Brain microvascular endothelial cell (primary cell): Measurements from ENCODE around the gene IFI16.

Experiments
- DNase-seq: peaks from one replicate; pipeline ENCODE4 v3.0.0-alpha.2; 2020
- H3K27ac ChIP-seq: fragments of 250-450 bp; sonication (Bioruptor Pico); 2 replicates; pipeline ENCODE4 v1.5.1; 2020; ENCODE audit warnings: mild to moderate bottlenecking, moderate library complexity
- H3K27me3 ChIP-seq: fragments of 250-450 bp; sonication (Bioruptor Pico); replicated peaks from 2 replicates; pipeline ENCODE4 v1.5.1; 2020; ENCODE audit warnings: mild to moderate bottlenecking
- H3K36me3 ChIP-seq: fragments of 250-450 bp; sonication (Bioruptor Pico); replicated peaks from 2 replicates; pipeline ENCODE4 v1.5.1; 2020; ENCODE audit warnings: mild to moderate bottlenecking
- H3K4me3 ChIP-seq: 2 replicates; pipeline ENCODE4 v1.5.1; 2011; ENCODE audit warnings: low read depth, mild to moderate bottlenecking, control low read depth, low read length, moderate library complexity
- in situ Hi-C: cut with HindIII; loops from 2 replicates; pipeline ENCODE4 v1.10.0; 2017; ENCODE audit warnings: low sequenced_read_pairs, low pct_ligation_motif_present
- TF ChIP-seq, protein P1 (sequence below): IDR thresholded peaks from 2 replicates; pipeline ENCODE4 v1.5.1; 2011; ENCODE audit warnings: low read depth, mild to moderate bottlenecking, moderate library complexity, low read length, control low read depth, inconsistent platforms; ENCODE audit errors: missing control alignments

The IFI16 gene

GRCh38 chr1:159067699-159068621 is 58.3 kb downstream of the IFI16 start:
- in situ Hi-C loops: no loop called here
- Histone ChIP-seq H3K27ac (no peak overlapping the region), H3K36me3 (no peaks in the 10 kb centered on the region), H3K4me3 (no peak overlapping the region), H3K27me3 (no peaks in the 10 kb centered on the region)
- TF ChIP-seq, protein P1, sequence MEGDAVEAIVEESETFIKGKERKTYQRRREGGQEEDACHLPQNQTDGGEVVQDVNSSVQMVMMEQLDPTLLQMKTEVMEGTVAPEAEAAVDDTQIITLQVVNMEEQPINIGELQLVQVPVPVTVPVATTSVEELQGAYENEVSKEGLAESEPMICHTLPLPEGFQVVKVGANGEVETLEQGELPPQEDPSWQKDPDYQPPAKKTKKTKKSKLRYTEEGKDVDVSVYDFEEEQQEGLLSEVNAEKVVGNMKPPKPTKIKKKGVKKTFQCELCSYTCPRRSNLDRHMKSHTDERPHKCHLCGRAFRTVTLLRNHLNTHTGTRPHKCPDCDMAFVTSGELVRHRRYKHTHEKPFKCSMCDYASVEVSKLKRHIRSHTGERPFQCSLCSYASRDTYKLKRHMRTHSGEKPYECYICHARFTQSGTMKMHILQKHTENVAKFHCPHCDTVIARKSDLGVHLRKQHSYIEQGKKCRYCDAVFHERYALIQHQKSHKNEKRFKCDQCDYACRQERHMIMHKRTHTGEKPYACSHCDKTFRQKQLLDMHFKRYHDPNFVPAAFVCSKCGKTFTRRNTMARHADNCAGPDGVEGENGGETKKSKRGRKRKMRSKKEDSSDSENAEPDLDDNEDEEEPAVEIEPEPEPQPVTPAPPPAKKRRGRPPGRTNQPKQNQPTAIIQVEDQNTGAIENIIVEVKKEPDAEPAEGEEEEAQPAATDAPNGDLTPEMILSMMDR: no peak
- DNase-seq: no peak

DNA sequence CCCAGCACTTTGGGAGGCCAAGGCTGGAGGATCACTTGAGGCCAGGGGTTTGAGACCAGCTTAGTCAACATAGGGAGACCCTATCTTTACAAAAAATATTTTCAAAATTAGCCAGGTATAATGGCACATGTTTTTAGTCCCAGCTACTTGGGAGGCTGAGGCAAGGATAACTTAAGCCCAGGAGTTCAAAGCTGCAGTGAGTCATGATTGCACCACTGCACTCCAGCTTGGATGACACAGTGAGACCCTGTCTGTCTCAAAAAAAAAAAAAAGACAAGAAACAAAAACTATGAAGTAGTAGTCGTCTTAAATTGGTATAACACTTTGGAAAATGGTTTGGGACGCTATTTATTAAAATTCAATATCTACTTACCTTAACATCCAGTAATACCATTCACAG is 59.2 kb downstream of the IFI16 start:
- Histone ChIP-seq H3K36me3 (no peaks in the 10 kb centered on the region), H3K4me3 (no peak overlapping the region), H3K27me3 (no peaks in the 10 kb centered on the region), H3K27ac (no peak overlapping the region)
- TF ChIP-seq, protein P1: no peak
- in situ Hi-C loops: no loop called here
- DNase-seq: peak; percentile 71

- Histone ChIP-seq H3K27ac (no peak overlapping the region), H3K27me3 (no peaks in the 10 kb centered on the region), H3K4me3 (no peak overlapping the region), H3K36me3 (no peaks in the 10 kb centered on the region)
- in situ Hi-C loops: no loop called here
- DNase-seq: peak; percentile 50
- TF ChIP-seq, protein P1: peak; percentile 56
Observed at GRCh38 chr1:159071970-159072582, 62.4 kb downstream of the IFI16 start.

GRCh38 chr1:159076438-159077119 is 66.9 kb downstream of the IFI16 start, which contains the start of gene AIM2:
Gene AIM2 (minus strand): TSS chr1:159076766. CDS start chr1:159073499, 3,267 bp downstream.
- no peak for DNase-seq

GRCh38 chr1:159077120-159077961 is 67.6 kb downstream of the IFI16 start:
- Histone ChIP-seq H3K36me3 (no peaks in the 10 kb centered on the region), H3K4me3 (no peak overlapping the region), H3K27me3 (no peaks in the 10 kb centered on the region), H3K27ac (no peak overlapping the region)
- DNase-seq: no peak
- in situ Hi-C loops: no loop called here
- TF ChIP-seq, protein P1: no peak

More at GRCh38 chr1:159076438-159077119, 66.9 kb downstream of the IFI16 start, which contains the start of gene AIM2:
- Histone ChIP-seq H3K27me3 (no peaks in the 10 kb centered on the region), H3K4me3 (no peak within 1 kb of the TSS), H3K36me3 (no peaks in the 10 kb centered on the region), H3K27ac (no peak within 1 kb of the TSS)
- in situ Hi-C loops: no loop called here
- TF ChIP-seq, protein P1: no peak
